BJ (cell line): ENCODE measurements around the gene ACRV1. TPM values are rescaled to one million over a fixed set of nuclear protein-coding genes. Genes with fewer than 3 reads are reported as not detected.

Experiments used
- CTCF ChIA-PET: fragments of 350-600 bp; formaldehyde crosslinking; extraction: SDS; loops from one replicate; lab custom pipeline; 2021; ENCODE audit warnings: antibody characterized with exemption, inconsistent platforms; lab: Yijun Ruan, JAX
- POLR2A ChIA-PET: fragments of 300-600 bp; sonication (Branson Sonifier 250); formaldehyde crosslinking; extraction: SDS; loops from one replicate; lab custom pipeline; 2021; ENCODE audit warnings: antibody characterized with exemption; lab: Charles Lee
- DNase-seq: peaks from one replicate; pipeline ENCODE4 v3.0.0-alpha.2; 2011; ENCODE audit warnings: low read depth
- H3K27me3 ChIP-seq: 2 replicates; pipeline ENCODE4 v1.6.0; 2011; ENCODE audit warnings: low read length; ENCODE audit not compliant: control insufficient read depth, insufficient read depth
- H3K36me3 ChIP-seq: 2 replicates; pipeline ENCODE4 v1.5.1; 2011; ENCODE audit warnings: low read length; ENCODE audit not compliant: control insufficient read depth, insufficient read depth
- H3K4me3 ChIP-seq: 2 replicates; pipeline ENCODE4 v1.5.1; 2011; ENCODE audit warnings: low read depth, mild to moderate bottlenecking, control low read depth, low read length
- polyA plus RNA-seq: library from polyadenylated mRNA; depleted of rRNA; stranded (reverse); fragments of >200 nt; gene quantifications from 2 replicates; pipeline ENCODE4 v1.2.3, GENCODE V29; 2011
- TF ChIP-seq, protein P1 (sequence below): IDR thresholded peaks from 2 replicates; pipeline ENCODE4 v1.5.1; 2011; ENCODE audit warnings: low read depth, mild to moderate bottlenecking, control low read depth, inconsistent platforms, low read length, moderate library complexity; ENCODE audit not compliant: insufficient read depth

The ACRV1 gene
- polyA plus RNA-seq, 1 experiment = 0.22 TPM

DNA sequence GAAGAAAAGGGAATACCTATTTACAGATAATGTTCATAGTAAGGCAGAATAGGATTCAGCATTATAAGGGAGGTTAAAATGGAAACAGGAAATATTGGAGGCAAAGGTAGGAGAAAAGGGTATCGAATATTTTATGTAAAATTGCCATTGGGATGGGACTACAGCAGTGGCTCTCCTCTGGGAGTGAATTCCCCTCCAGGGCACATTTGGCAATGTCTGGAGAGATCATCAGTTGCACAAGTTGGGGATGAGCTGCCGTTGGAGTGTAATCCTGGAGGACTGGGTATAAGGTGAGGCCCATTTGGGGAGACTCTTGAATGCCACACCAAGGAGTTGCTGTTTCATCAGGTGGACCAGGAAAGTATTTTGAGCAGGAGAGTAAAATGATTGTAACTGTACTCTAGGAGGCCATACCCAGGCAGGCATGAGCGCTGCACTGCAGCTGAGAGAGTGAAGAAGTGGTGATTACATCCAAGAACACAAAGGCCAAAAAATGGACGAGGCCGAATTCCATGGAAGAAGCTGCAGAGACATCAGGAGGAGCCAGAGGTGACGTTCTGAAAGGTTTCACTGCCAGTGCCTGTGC, 8.7 kb upstream of the ACRV1 start:
- ChIA-PET POLR2A (no interaction called here), CTCF (interaction anchor here (1.9 kb wide), 1 partner anchor 10 kb away, joined by 5 read pairs; no protein-coding TSS in a partner anchor)

DNA sequence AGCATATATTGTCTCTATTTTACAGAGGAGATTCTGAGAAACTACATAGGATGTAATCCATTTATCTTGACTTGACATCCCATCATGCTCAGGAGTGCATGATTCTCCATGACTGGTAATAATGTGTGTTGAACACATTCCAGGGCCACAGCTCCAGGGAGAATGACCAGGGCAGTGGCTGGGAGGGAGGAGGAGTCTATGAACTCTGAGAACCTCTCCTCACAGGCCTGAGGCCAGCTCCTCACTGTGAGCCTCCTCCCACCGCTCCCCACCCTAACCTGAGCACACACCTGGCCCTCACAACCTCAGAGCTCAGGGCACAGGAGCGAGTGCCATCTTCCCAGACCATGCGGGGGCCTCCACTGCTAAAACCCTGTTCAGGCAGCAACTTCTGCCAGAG, 8.0 kb upstream of the ACRV1 start:
- TF ChIP-seq, protein P1, sequence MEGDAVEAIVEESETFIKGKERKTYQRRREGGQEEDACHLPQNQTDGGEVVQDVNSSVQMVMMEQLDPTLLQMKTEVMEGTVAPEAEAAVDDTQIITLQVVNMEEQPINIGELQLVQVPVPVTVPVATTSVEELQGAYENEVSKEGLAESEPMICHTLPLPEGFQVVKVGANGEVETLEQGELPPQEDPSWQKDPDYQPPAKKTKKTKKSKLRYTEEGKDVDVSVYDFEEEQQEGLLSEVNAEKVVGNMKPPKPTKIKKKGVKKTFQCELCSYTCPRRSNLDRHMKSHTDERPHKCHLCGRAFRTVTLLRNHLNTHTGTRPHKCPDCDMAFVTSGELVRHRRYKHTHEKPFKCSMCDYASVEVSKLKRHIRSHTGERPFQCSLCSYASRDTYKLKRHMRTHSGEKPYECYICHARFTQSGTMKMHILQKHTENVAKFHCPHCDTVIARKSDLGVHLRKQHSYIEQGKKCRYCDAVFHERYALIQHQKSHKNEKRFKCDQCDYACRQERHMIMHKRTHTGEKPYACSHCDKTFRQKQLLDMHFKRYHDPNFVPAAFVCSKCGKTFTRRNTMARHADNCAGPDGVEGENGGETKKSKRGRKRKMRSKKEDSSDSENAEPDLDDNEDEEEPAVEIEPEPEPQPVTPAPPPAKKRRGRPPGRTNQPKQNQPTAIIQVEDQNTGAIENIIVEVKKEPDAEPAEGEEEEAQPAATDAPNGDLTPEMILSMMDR = no peak
- CTCF ChIA-PET = no interaction called here
- H3K36me3 ChIP-seq = no peaks in the 10 kb centered on the region
- no peak for DNase-seq
- no peak overlapping the region for H3K4me3 ChIP-seq
- POLR2A ChIA-PET = no interaction called here
- no peaks in the 10 kb centered on the region for H3K27me3 ChIP-seq

More for the DNA sequence above, 8.7 kb upstream of the ACRV1 start:
- no peaks in the 10 kb centered on the region for H3K27me3 ChIP-seq
- no peak for DNase-seq
- no peak overlapping the region for H3K4me3 ChIP-seq
- TF ChIP-seq, protein P1 = no peak
- no peaks in the 10 kb centered on the region for H3K36me3 ChIP-seq

DNA sequence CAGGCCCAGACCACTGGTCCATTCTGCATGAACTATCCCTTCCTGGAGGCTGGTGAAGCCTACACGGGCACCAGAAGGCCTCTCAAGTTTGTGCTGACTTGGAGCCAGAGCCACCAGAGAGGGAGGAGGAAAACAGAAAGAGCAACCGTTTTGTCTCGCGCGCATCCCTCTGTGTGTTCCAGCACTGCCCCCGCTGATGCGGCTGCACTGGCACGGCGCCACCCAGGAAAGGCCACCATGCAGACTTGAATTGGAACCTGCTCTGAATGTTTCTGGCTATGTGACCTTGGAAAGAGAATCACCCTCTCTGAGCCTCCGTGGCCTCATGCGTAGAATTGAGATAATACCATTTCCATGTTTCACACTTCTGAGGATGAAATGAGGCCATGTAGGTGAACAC, 7.4 kb upstream of the ACRV1 start:
- no peak for DNase-seq
- Histone ChIP-seq H3K27me3 (no peaks in the 10 kb centered on the region), H3K4me3 (no peak overlapping the region), H3K36me3 (no peaks in the 10 kb centered on the region)
- TF ChIP-seq, protein P1 = no peak
- ChIA-PET POLR2A (no interaction called here), CTCF (no interaction called here)

DNA sequence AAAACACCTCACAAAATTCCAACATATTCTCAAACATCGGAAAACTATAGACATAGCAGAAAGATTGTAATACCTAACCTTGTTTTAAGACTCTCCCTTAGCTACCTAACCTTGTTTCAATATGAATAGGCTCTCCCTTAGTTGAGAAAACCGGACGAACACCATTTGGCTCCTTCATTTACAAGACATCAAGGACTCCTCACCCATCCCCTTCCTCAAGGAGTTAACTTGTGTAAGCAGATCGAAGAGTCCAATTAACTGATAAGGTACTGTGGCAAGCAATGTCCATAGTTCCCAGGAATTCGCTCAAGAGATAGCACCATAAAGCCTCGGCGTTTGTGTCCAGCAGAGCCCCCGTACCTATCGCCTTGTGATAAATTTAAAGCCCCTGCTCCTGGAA, 4.6 kb upstream of the ACRV1 start:
- Histone ChIP-seq H3K27me3 (no peaks in the 10 kb centered on the region), H3K36me3 (no peaks in the 10 kb centered on the region), H3K4me3 (no peak overlapping the region)
- no peak for DNase-seq
- CTCF ChIA-PET = no interaction called here
- TF ChIP-seq, protein P1 = no peak
- POLR2A ChIA-PET = no interaction called here

DNA sequence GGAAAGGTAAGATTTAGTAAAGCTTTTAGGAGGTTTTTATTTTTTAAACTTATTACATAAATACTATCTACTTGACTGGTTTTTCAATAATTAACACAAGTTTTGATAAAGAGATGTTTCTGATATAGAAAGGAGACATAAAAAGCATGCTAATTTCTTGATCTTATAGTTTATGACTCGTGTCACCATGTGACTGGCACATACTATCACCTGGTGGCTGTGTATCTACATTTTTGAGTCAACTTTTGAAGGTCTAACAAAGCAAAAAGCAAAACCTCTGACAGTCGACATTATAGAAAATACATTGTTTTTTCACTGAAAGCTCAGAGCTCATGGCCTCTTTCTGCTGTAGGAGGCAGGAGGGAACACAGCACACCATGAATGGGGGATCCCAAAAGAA, 810 bp downstream of the ACRV1 start:
- no peaks in the 10 kb centered on the region; the same call in 1 of the 2 replicates for H3K36me3 ChIP-seq
- no peaks in the 10 kb centered on the region for H3K27me3 ChIP-seq
- no peak for DNase-seq
- CTCF ChIA-PET = interaction anchor here (0.6 to 1.6 kb wide), 4 partner anchors 10 to 28 kb away, joined by 3 to 5 read pairs (median 3); no protein-coding TSS in a partner anchor
- POLR2A ChIA-PET = no interaction called here
- H3K4me3 ChIP-seq = no peak overlapping the region
- TF ChIP-seq, protein P1 = no peak
